Kidney epithelial cell (primary cell): Measurements from ENCODE around the gene KRTAP4-16. TPM values are rescaled to one million over a fixed set of nuclear protein-coding genes. Genes with fewer than 3 reads are reported as not detected.
"Not testable (repeated sequence)": the region's sequence is repeated elsewhere in the genome, so short reads cannot be mapped to it uniquely, and the experiment has no call there.

Experiments used
- DNase-seq: peaks from one replicate; pipeline ENCODE4 v3.0.0-alpha.2; 2010; ENCODE audit warnings: low read depth
- H3K27me3 ChIP-seq: 2 replicates; pipeline ENCODE4 v1.6.0; 2011; ENCODE audit warnings: low read length; ENCODE audit not compliant: control insufficient read depth, insufficient read depth
- H3K36me3 ChIP-seq: 2 replicates; pipeline ENCODE4 v1.5.1; 2011; ENCODE audit warnings: low read length; ENCODE audit not compliant: control insufficient read depth, insufficient read depth
- H3K4me3 ChIP-seq: 2 replicates; pipeline ENCODE4 v1.5.1; 2011; ENCODE audit warnings: low read depth, mild to moderate bottlenecking, control low read depth, low read length
- total RNA-seq: library from RNA; depleted of rRNA; stranded (reverse); fragments of >200 nt; gene quantifications from 2 replicates; pipeline ENCODE4 v1.2.3, GENCODE V29; 2015
- TF ChIP-seq, protein P1 (sequence below): IDR thresholded peaks from 2 replicates; pipeline ENCODE4 v1.5.1; 2011; ENCODE audit warnings: mild to moderate bottlenecking, moderate library complexity, low read length, control low read depth, inconsistent platforms; ENCODE audit not compliant: insufficient read depth, poor library complexity, severe bottlenecking

The KRTAP4-16 gene
- total RNA-seq = not detected in 2 replicates

DNA sequence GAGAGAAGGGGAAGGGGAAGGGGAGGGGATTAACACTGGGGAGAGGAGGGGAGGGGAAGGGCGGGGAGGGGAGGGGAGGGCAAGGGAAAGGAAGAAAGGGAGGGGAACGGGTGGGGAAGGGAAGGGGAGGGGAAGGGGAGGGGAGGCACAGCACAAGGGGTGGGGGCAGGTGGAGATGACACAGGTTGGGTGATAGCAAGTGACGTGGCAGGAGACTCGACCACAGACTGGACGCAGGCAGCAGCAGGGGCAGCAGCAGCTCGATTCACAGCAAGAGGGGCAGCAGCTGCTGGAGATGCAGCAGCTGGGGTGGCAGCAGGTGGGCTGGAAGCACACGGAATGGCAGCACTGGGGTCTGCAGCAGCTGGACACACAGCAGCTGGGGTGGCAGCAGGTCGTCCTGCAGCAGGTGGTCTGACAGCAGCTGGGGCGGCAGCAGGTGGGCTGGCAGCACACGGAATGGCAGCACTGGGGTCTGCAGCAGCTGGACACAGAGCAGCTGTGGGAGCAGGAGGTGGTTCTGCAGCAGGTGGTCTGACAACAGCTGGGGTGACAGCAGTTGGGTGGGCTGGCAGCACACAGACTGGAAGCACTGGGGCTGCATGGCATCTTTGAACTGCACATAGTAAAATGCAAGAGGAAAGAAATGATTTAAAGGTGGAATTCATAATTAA lies at the start of gene KRTAP4-16:
TSS of gene KRTAP4-16 (minus strand) at position 624 of the 674 bp plus-strand sequence. CDS start at position 624, 0 bp downstream.
- Histone ChIP-seq H3K27me3 (no peaks in the 10 kb centered on the region), H3K36me3 (no peaks in the 10 kb centered on the region), H3K4me3 (no peak within 1 kb of the TSS)
- TF ChIP-seq, protein P1, sequence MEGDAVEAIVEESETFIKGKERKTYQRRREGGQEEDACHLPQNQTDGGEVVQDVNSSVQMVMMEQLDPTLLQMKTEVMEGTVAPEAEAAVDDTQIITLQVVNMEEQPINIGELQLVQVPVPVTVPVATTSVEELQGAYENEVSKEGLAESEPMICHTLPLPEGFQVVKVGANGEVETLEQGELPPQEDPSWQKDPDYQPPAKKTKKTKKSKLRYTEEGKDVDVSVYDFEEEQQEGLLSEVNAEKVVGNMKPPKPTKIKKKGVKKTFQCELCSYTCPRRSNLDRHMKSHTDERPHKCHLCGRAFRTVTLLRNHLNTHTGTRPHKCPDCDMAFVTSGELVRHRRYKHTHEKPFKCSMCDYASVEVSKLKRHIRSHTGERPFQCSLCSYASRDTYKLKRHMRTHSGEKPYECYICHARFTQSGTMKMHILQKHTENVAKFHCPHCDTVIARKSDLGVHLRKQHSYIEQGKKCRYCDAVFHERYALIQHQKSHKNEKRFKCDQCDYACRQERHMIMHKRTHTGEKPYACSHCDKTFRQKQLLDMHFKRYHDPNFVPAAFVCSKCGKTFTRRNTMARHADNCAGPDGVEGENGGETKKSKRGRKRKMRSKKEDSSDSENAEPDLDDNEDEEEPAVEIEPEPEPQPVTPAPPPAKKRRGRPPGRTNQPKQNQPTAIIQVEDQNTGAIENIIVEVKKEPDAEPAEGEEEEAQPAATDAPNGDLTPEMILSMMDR = no peak
- DNase-seq = no peak

DNA sequence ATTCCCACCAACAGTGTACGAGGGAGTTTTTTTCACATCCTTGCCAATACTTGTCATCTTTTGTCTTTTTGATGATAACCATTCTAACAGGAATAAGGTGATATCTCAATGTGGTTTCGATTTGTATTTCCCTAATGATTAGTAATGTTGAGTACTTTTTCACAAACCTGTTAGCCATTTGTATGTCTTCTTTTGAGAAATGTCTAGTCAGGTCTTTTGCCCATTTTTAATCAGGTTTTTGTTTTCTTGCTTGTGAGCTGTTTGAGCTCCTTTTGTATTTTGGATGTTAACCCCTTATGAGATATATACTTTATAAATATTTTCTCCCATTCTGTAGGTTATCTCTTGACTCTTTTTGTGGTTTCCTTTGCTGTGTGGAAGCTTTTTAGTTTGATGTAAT lies 49.5 kb upstream of the KRTAP4-16 start:
- Histone ChIP-seq H3K27me3 (no peaks in the 10 kb centered on the region), H3K36me3 (no peaks in the 10 kb centered on the region), H3K4me3 (no peak overlapping the region)
- TF ChIP-seq, protein P1 = no peak
- no peak for DNase-seq

DNA sequence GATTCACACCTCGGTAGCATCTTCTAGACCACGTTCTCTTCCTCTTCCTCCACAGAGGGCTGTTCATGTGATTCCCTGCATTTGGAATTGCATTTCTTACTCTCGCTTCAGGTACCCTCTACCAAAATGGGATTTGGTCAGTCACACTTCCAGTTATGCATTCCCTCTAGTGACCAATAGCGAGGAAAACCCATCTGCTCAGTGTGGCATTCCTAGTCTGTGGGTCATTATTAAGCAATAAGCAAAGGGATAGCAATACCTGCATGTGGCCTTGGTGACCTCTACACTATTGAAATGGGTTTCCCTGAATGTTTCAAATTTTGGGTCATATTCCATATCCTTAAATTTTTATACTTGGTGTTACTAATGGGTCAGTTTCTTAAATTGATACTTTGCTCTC lies 48.0 kb upstream of the KRTAP4-16 start:
- TF ChIP-seq, protein P1 = no peak

DNA sequence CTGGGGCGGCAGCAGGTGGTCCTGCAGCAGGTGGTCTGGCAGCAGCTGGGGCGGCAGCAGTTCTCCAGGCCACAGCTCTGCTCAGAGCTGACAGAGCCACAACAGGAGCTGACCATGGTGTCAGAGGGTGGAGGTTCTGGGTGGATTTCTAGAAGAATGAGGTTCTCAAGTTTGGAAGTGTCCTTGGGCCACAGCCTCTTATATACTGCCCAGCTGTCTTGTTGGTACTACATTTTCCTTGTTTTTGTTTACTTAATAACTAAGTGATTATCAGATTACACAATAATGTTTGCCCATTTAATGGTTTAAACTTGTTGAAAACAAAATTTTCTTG lies 47.6 kb upstream of the KRTAP4-16 start, which contains the start of gene KRTAP4-5:
TSS of gene KRTAP4-5 (minus strand) at position 174 of the 334 bp plus-strand sequence. CDS start at position 116, 58 bp downstream.
- TF ChIP-seq, protein P1 = no peak
- no peaks in the 10 kb centered on the region for H3K36me3 ChIP-seq
- DNase-seq = no peak
- no peak within 1 kb of the TSS for H3K4me3 ChIP-seq
- no peaks in the 10 kb centered on the region for H3K27me3 ChIP-seq

More for the DNA sequence above, 48.0 kb upstream of the KRTAP4-16 start:
- DNase-seq = no peak
- Histone ChIP-seq H3K27me3 (no peaks in the 10 kb centered on the region), H3K36me3 (no peaks in the 10 kb centered on the region), H3K4me3 (no peak overlapping the region)

DNA sequence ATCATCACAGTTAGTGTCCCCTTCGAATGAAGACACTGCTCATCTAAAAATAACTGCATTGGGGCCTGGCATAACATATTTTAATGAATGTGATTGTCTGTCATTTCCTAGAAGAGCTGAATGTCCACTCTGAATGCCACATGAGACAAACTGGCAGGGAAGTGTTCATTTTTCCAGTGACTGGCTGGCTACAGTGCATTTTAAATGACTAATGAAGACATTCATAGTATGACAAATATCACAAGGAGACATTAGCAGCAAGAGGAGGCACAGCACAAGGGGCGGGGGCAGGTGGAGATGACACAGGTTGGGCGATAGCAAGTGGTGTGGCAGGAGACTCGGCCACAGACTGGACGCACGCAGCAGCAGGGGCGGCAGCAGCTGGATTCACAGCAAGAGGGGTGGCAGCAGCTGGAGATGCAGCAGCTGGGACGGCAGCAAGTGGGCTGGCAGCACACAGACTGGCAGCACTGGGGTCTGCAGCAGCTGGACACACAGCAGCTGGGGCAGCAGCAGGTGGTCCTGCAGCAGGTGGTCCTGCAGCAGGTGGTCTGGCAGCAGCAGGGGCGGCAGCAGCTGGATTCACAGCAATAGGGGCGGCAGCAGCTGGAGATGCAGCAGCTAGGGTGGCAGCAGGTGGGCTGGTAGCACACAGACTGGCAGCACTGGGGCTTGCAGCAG lies 47.1 kb upstream of the KRTAP4-16 start:
- H3K36me3 ChIP-seq, H3K27me3 ChIP-seq, DNase-seq, H3K4me3 ChIP-seq: not testable (repeated sequence)

DNA sequence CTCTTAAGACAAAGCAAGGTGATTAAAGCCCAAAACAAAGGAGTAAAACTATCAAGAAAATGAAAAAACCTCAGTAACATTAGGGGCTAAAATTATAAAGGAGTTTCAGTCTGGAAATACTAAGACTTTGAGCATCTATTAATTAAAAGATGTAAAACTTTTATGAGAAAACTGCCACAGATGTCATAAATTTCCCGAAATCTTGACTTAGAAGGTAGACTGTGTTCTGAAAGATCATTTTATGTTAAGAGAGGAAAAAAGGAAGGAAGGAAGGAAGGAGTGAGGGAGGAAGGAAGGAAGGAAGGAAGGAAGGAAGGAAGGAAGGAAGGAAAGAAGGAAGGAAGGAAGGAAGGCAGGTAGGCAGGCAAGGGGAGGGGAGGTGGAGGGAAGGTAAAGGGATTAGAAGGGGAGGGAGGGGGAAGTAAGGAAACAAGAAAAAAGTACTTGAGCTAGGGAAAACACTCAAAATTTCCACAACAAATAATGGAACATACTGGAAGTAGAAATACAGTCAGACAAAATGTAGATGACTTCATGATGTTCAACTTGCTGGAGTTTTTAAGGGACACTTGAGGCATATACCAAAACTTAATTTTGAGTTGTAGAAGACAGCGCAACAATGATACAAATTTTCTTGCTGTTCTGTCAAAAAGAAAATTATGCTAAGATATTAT lies 45.7 kb upstream of the KRTAP4-16 start:
- H3K4me3 ChIP-seq = no peak overlapping the region
- H3K27me3 ChIP-seq = no peaks in the 10 kb centered on the region
- H3K36me3 ChIP-seq = no peaks in the 10 kb centered on the region
- TF ChIP-seq, protein P1 = no peak
- no peak for DNase-seq
